Endothelial cell of umbilical vein (primary cell): ENCODE measurements around the gene SAMSN1. TPM values are rescaled to one million over a fixed set of nuclear protein-coding genes. Genes with fewer than 3 reads are reported as not detected.

ENCODE experiments used
- BruUV-seq: library from RNA; stranded (reverse); fragments of 400-500 nt; replicated peaks from 2 replicates; lab custom pipeline; 2021; lab: Mats Ljungman, UMichigan
- CTCF ChIA-PET: fragments of 300-600, 350-600 bp; sonication (Branson Sonifier 250); formaldehyde crosslinking; loops from one replicate; lab custom pipeline; 2021; ENCODE audit warnings: antibody characterized with exemption, inconsistent platforms; lab: Charles Lee
- POLR2A ChIA-PET: fragments of 300-600, 350-600 bp; sonication (Branson Sonifier 250); formaldehyde crosslinking; loops from one replicate; lab custom pipeline; 2021; ENCODE audit warnings: antibody characterized with exemption, inconsistent platforms; lab: Charles Lee
- DNase-seq: peaks from one replicate; pipeline ENCODE4 v3.0.0-alpha.2; 2011; ENCODE audit warnings: low read depth, low spot score
- FAIRE-seq: peaks from 2 replicates; lab custom pipeline; 2011; peaks lifted over from hg19 to GRCh38; lab: Jason Lieb, UNC
- H2AFZ ChIP-seq: 2 replicates; pipeline ENCODE4 v1.6.0; 2012; ENCODE audit warnings: low read depth, low read length, control low read depth, inconsistent platforms
- H3K27ac ChIP-seq: 2 replicates; pipeline ENCODE4 v1.5.1; 2011; ENCODE audit warnings: low read depth, mild to moderate bottlenecking, control low read depth, low read length, moderate library complexity; ENCODE audit not compliant: insufficient read depth
- H3K27me3 ChIP-seq, 2 experiments: 2 replicates each; pipeline versions ENCODE4 v1.6.0 to v1.6.1; 2011; ENCODE audit warnings: low read length in 2 of 2, mixed read lengths in 1 of 2; ENCODE audit not compliant: control insufficient read depth in 2 of 2, insufficient read depth in 2 of 2
- H3K36me3 ChIP-seq, 2 experiments: 2 replicates in 1 of 2; 3 replicates in 1 of 2; pipeline ENCODE4 v1.5.1; 2011; ENCODE audit warnings: low read length in 2 of 2, mild to moderate bottlenecking in 1 of 2, moderate library complexity in 1 of 2; ENCODE audit not compliant: control insufficient read depth in 2 of 2, insufficient read depth in 2 of 2; ENCODE audit errors: extremely low read depth in 1 of 2
- H3K4me1 ChIP-seq: 3 replicates; pipeline ENCODE4 v1.5.1; 2011; ENCODE audit warnings: mild to moderate bottlenecking, low read length; ENCODE audit not compliant: control insufficient read depth, insufficient read depth; ENCODE audit errors: extremely low read depth
- H3K4me2 ChIP-seq: 2 replicates; pipeline ENCODE4 v1.6.1; 2011; ENCODE audit warnings: low read length, control low read depth, mixed read lengths; ENCODE audit not compliant: insufficient read depth
- H3K4me3 ChIP-seq, 3 experiments: fragments of 200-600 bp in 1 of 3; sonication (generic), shearing (Covaris generic) in 1 of 3; replicated peaks in 1 of 3; 2 replicates each; pipeline ENCODE4 v1.5.1; 2011 to 2016; ENCODE audit warnings: control low read depth in 3 of 3, low read length in 3 of 3, mild to moderate bottlenecking in 2 of 3, inconsistent platforms in 1 of 3, low read depth in 1 of 3, moderate library complexity in 1 of 3; ENCODE audit not compliant: insufficient read depth in 1 of 3
- H3K79me2 ChIP-seq: 2 replicates; pipeline ENCODE4 v1.6.0; 2012; ENCODE audit warnings: low read length, inconsistent platforms; ENCODE audit not compliant: control insufficient read depth, insufficient read depth
- H3K9ac ChIP-seq: replicated peaks from 2 replicates; pipeline ENCODE3; 2011; ENCODE audit warnings: low read length, control low read depth; ENCODE audit not compliant: insufficient read depth; ENCODE audit errors: extremely low read depth
- H3K9me1 ChIP-seq: replicated peaks from 3 replicates; pipeline ENCODE4 v1.6.0; 2011; ENCODE audit warnings: mild to moderate bottlenecking, low read length; ENCODE audit not compliant: control insufficient read depth, insufficient read depth; ENCODE audit errors: extremely low read depth
- H3K9me3 ChIP-seq: replicated peaks from 2 replicates; pipeline ENCODE4 v1.5.1; 2012; ENCODE audit warnings: low read length, inconsistent platforms; ENCODE audit not compliant: control insufficient read depth, insufficient read depth
- H4K20me1 ChIP-seq: replicated peaks from 2 replicates; pipeline ENCODE3; 2011; ENCODE audit warnings: mild to moderate bottlenecking, low read length; ENCODE audit not compliant: control insufficient read depth, insufficient read depth; ENCODE audit errors: extremely low read depth
- EZH2 ChIP-seq: IDR thresholded peaks from 2 replicates; pipeline ENCODE4 v1.6.1; 2012; ENCODE audit warnings: borderline replicate concordance, low read depth, mild to moderate bottlenecking, moderate library complexity, low read length, inconsistent platforms; ENCODE audit not compliant: severe bottlenecking
- FOS ChIP-seq: IDR thresholded peaks from 2 replicates; pipeline ENCODE4 v1.6.1; 2011; ENCODE audit warnings: mild to moderate bottlenecking, low read length, moderate library complexity, borderline replicate concordance; ENCODE audit not compliant: insufficient read depth
- GATA2 ChIP-seq: IDR thresholded peaks from 2 replicates; pipeline ENCODE4 v1.7.0; 2011; ENCODE audit warnings: low read depth, mild to moderate bottlenecking, moderate library complexity, mixed read lengths, low read length; ENCODE audit not compliant: insufficient read length, insufficient read depth
- JUN ChIP-seq: IDR thresholded peaks from 2 replicates; pipeline ENCODE4 v1.6.1; 2011; ENCODE audit warnings: borderline replicate concordance, low read depth; ENCODE audit not compliant: insufficient read length, insufficient read depth
- MYC ChIP-seq: IDR thresholded peaks from one replicate; pipeline ENCODE4 v1.6.1; 2011; ENCODE audit warnings: mild to moderate bottlenecking, low read depth, low read length
- POLR2A ChIP-seq: IDR thresholded peaks from 2 replicates; pipeline ENCODE4 v1.6.1; 2012; ENCODE audit warnings: low read depth, mild to moderate bottlenecking, control low read depth, low read length
- POLR2AphosphoS5 ChIP-seq: IDR thresholded peaks from 2 replicates; pipeline ENCODE4 v1.6.1; 2012; ENCODE audit warnings: low read depth, mild to moderate bottlenecking, control low read depth, low read length, moderate library complexity; ENCODE audit not compliant: insufficient read depth
- dilution Hi-C: fragments of 300-500 bp; cut with MboI; formaldehyde crosslinking; loops from one replicate; pipeline ENCODE4 v1.15.0; 2019; ENCODE audit warnings: low sequenced_read_pairs; ENCODE audit not compliant: extremely low pct_ligation_motif_present
- intact Hi-C: fragments of 100-400 bp; cut with micrococcal nuclease; formaldehyde crosslinking; loops from one replicate; pipeline ENCODE4 v1.10.0; 2022
- polyA plus RNA-seq, 4 experiments: library from polyadenylated mRNA; depleted of rRNA in 3 of 4; stranded (reverse) in 3 of 4; unstranded in 1 of 4; fragments of >200 nt; gene quantifications; 2 replicates each; pipeline versions ENCODE4 v1.2.1 to v1.2.3, GENCODE V29; 2011 to 2012; ENCODE audit warnings: missing spikeins in 1 of 4
- total RNA-seq: library from RNA; stranded (reverse); gene quantifications from 2 replicates; pipeline ENCODE4 v1.2.3, GENCODE V29; 2021
- TF ChIP-seq, protein P1 (sequence below), 2 donors: IDR thresholded peaks; 1 replicate in 1 of 2; 2 replicates in 1 of 2; pipeline ENCODE4 v1.5.1; 2011; ENCODE audit warnings: low read length in 2 of 2, mild to moderate bottlenecking in 2 of 2, moderate library complexity in 2 of 2, control low read depth in 1 of 2, inconsistent platforms in 1 of 2, low read depth in 1 of 2; ENCODE audit not compliant: insufficient read depth in 1 of 2; ENCODE audit errors: extremely low read depth in 1 of 2
- TF ChIP-seq, protein P2 (sequence below): IDR thresholded peaks from 2 replicates; pipeline ENCODE4 v1.6.1; 2011; ENCODE audit not compliant: insufficient read depth, insufficient read length

The SAMSN1 gene
- total and polyA plus RNA-seq, 2 donors (not counting 3 experiments of a cell fraction or from before 2014, with no cell fraction given) = 2.5 to 5.3 TPM

DNA sequence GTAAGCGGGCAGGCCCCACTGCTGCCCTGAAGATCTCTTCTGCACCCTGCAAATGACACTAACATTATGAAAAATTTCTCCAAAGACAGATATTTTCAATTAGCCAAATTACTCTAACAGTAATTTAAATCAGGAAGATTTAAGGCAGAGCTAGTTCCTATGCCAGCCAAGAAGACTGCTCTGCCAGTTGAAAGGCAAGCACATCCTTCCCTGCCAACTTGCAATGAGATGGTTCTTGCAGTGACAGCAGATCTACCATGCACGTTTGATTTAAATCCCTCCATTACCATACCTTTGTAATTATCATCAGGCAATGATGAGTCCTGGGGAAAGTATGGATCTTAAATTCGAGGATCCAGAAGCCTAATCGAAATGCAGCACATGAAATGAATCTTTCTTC, 76.5 kb downstream of the SAMSN1 start:
- Histone ChIP-seq H3K9me1 (no peaks in the 10 kb centered on the region), H4K20me1 (no peaks in the 10 kb centered on the region), H3K9ac (no peak overlapping the region), H3K4me3 (no peak overlapping the region), H2AFZ (no peak overlapping the region), H3K27ac (no peak overlapping the region), H3K4me2 (no peak overlapping the region), H3K9me3 (no peaks in the 10 kb centered on the region), H3K4me1 (no peaks in the 10 kb centered on the region), H3K27me3 (peaks cover 0 to 2% of the 10 kb centered on the region in 2 experiments), H3K36me3 (no peaks in the 10 kb centered on the region), H3K79me2 (no peaks in the 10 kb centered on the region)
- FAIRE-seq = no peak
- TF ChIP-seq POLR2A (no peak), MYC (no peak)
- DNase-seq = no peak
- CTCF ChIA-PET = no interaction called here
- intact Hi-C loops = no loop called here
- BruUV-seq = no TSS peak
- POLR2A ChIA-PET = no interaction called here
- dilution Hi-C loops = no loop called here

DNA sequence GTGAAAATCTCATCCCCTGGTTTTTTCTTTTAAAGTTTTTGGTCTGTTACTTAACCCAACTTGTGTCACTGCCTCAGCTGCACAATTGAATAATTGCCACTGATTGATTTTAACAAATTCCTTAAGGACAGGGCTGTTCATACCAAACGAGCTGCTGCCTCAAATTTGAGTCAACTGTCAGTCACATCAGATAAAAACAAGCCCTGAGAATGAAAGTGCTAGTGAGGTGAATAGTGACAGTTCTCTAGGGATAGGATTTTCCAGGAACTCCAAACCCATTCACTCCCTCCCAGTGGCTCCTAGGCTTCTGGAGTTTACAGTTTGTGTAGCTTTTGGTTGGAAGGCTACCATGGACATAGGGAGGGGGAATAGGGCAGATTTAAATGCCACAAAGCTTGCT, 79.4 kb downstream of the SAMSN1 start:
- no TSS peak for BruUV-seq
- intact Hi-C loops = no loop called here
- Histone ChIP-seq H3K9me3 (no peaks in the 10 kb centered on the region), H3K4me2 (no peak overlapping the region), H2AFZ (no peak overlapping the region), H3K9ac (no peak overlapping the region), H3K4me1 (no peaks in the 10 kb centered on the region), H4K20me1 (no peaks in the 10 kb centered on the region), H3K9me1 (no peaks in the 10 kb centered on the region), H3K27me3 (peaks cover 0 to 2% of the 10 kb centered on the region in 2 experiments), H3K36me3 (no peaks in the 10 kb centered on the region), H3K79me2 (no peaks in the 10 kb centered on the region), H3K4me3 (no peak overlapping the region), H3K27ac (no peak overlapping the region)
- dilution Hi-C loops = no loop called here
- DNase-seq (no peak), FAIRE-seq (no peak)
- TF ChIP-seq JUN (no peak), GATA2 (no peak), POLR2AphosphoS5 (no peak), MYC (no peak), FOS (no peak), EZH2 (no peak), POLR2A (no peak)
- TF ChIP-seq, protein P1, sequence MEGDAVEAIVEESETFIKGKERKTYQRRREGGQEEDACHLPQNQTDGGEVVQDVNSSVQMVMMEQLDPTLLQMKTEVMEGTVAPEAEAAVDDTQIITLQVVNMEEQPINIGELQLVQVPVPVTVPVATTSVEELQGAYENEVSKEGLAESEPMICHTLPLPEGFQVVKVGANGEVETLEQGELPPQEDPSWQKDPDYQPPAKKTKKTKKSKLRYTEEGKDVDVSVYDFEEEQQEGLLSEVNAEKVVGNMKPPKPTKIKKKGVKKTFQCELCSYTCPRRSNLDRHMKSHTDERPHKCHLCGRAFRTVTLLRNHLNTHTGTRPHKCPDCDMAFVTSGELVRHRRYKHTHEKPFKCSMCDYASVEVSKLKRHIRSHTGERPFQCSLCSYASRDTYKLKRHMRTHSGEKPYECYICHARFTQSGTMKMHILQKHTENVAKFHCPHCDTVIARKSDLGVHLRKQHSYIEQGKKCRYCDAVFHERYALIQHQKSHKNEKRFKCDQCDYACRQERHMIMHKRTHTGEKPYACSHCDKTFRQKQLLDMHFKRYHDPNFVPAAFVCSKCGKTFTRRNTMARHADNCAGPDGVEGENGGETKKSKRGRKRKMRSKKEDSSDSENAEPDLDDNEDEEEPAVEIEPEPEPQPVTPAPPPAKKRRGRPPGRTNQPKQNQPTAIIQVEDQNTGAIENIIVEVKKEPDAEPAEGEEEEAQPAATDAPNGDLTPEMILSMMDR (IDR thresholded peaks at IDR 0.05; ENCODE audit: extremely low read depth in 1 of 2, insufficient read depth in 1 of 2, low read depth in 1 of 2, low read length in 2 of 2) = no peak
- TF ChIP-seq, protein P2, sequence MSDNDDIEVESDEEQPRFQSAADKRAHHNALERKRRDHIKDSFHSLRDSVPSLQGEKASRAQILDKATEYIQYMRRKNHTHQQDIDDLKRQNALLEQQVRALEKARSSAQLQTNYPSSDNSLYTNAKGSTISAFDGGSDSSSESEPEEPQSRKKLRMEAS = no peak
- ChIA-PET CTCF (no interaction called here), POLR2A (no interaction called here)
